ENCODE measurements around the gene KRT84. TPM values are rescaled to one million over a fixed set of nuclear protein-coding genes. Genes with fewer than 3 reads are reported as not detected.

The KRT84 gene
- total and polyA plus RNA-seq, 9 of the 15 experiments (the other 6 are each of a cell fraction or from before 2014, with no cell fraction given), result not detected

- no peak overlapping the region for H2AFZ ChIP-seq (ENCODE audit: low read depth, low read length)
- 0% methylated on average over 7 of the region's 7 CpGs for WGBS (ENCODE audit: insufficient coverage, low coverage, missing lambda C conversion rate)
- no peak for TF ChIP-seq ELK1 (CRISPR knock-in tag; IDR thresholded peaks at IDR 0.05)
- TF ChIP-seq BCL6 (CRISPR knock-in tag; IDR thresholded peaks at IDR 0.05), result no peak
- TF ChIP-seq ZNF717 (CRISPR knock-in tag; IDR thresholded peaks at IDR 0.05), result no peak
- no peak for TF ChIP-seq GMEB1 (CRISPR knock-in tag; IDR thresholded peaks at IDR 0.05)
- ATAC-seq, result no peak
- H3K36me3 ChIP-seq (ENCODE audit: control insufficient read depth, insufficient read depth, low read length), result no peaks in the 10 kb centered on the region
- H3K27ac ChIP-seq (ENCODE audit: extremely low read depth, low read depth, low read length), result no peak overlapping the region
- peaks cover 10 to 54% of the 10 kb centered on the region in 2 experiments; a peak in 4 of 5 replicates for H3K27me3 ChIP-seq (ENCODE audit: control insufficient read depth in 2 of 2, insufficient read depth in 2 of 2, low read length in 2 of 2)
- H3K79me2 ChIP-seq (ENCODE audit: control insufficient read depth, insufficient read depth, low read length), result no peaks in the 10 kb centered on the region
- H3K4me3 ChIP-seq, result no peak overlapping the region
- H3K4me2 ChIP-seq (ENCODE audit: insufficient read depth, low read length), result no peak overlapping the region
- BruUV-seq (replicated peaks), result no TSS peak
- no peak for FAIRE-seq
- no peaks in the 10 kb centered on the region for H3K9me1 ChIP-seq (ENCODE audit: control insufficient read depth, insufficient read depth, low read length)
- CTCF ChIA-PET (ENCODE audit: low intra/inter-chr PET ratio), result no interaction called here
- H3K4me1 ChIP-seq (replicated peaks in 1 of 2; ENCODE audit: control insufficient read depth in 2 of 2, insufficient read depth in 2 of 2, low read length in 2 of 2), result no peaks in the 10 kb centered on the region
- intact Hi-C loops (cut with micrococcal nuclease), result loop anchor here (10.0 kb wide), 1 partner anchor 205 kb away; no protein-coding TSS in a partner anchor
- H4K20me1 ChIP-seq (replicated peaks; ENCODE audit: control insufficient read depth, insufficient read depth, low read length), result peaks cover 5% of the 10 kb centered on the region; the same call in 1 of the 2 replicates
- H3K9ac ChIP-seq (ENCODE audit: insufficient read depth in 1 of 2, low read depth in 2 of 2, low read length in 2 of 2), result no peak overlapping the region
- no peaks in the 10 kb centered on the region for H3K9me3 ChIP-seq (replicated peaks; ENCODE audit: control insufficient read depth, insufficient read depth, low read depth, low read length)
- DNase-seq (ENCODE audit: extremely low read depth in 1 of 4, low spot score in 3 of 4), result no peak
- in situ Hi-C loops (cut with MboI), result no loop called here
- POLR2A ChIA-PET, result interaction anchor here (0.6 kb wide), 1 partner anchor 12 kb away, joined by 3 read pairs; no protein-coding TSS in a partner anchor
Measured at GRCh38 chr12:52360106-52360662, 25.3 kb downstream of the KRT84 start.
